H9 (cell line): ENCODE results near the gene PTPRH. TPM values are rescaled to one million over a fixed set of nuclear protein-coding genes. Genes with fewer than 3 reads are reported as not detected.

Experiments
- DNase-seq: peaks from one replicate; pipeline ENCODE4 v3.0.0-alpha.2; 2017
- H2AFZ ChIP-seq: one replicate; pipeline ENCODE4 v1.6.1; 2013; ENCODE audit warnings: mild to moderate bottlenecking, low read length, control low read depth, moderate library complexity
- H2AK5ac ChIP-seq: 2 replicates; pipeline ENCODE4 v1.6.1; 2013; ENCODE audit warnings: low read length, control low read depth, mixed read lengths; ENCODE audit not compliant: insufficient read length
- H2BK120ac ChIP-seq: one replicate; pipeline ENCODE4 v1.6.1; 2013; ENCODE audit warnings: low read depth, mild to moderate bottlenecking, low read length, control low read depth, inconsistent platforms; ENCODE audit not compliant: poor library complexity, severe bottlenecking
- H2BK12ac ChIP-seq: 2 replicates; pipeline ENCODE4 v1.6.1; 2013; ENCODE audit warnings: low read length, control low read depth, mixed read lengths, low read depth; ENCODE audit not compliant: insufficient read length
- H2BK15ac ChIP-seq: 2 replicates; pipeline ENCODE4 v1.6.1; 2013; ENCODE audit warnings: low read depth, low read length, control low read depth
- H2BK20ac ChIP-seq: one replicate; pipeline ENCODE4 v1.6.1; 2013; ENCODE audit warnings: low read depth, mild to moderate bottlenecking, low read length, control low read depth, inconsistent platforms; ENCODE audit not compliant: poor library complexity, severe bottlenecking
- H2BK5ac ChIP-seq: 2 replicates; pipeline ENCODE4 v1.6.1; 2013; ENCODE audit warnings: low read length, control low read depth, mixed read lengths; ENCODE audit not compliant: insufficient read length
- H3K14ac ChIP-seq: 2 replicates; pipeline ENCODE4 v1.6.1; 2013; ENCODE audit warnings: low read length, control low read depth; ENCODE audit not compliant: insufficient read depth
- H3K18ac ChIP-seq: 2 replicates; pipeline ENCODE4 v1.6.1; 2013; ENCODE audit warnings: low read depth, mild to moderate bottlenecking, mixed read lengths, low read length, control low read depth; ENCODE audit not compliant: insufficient read length
- H3K23ac ChIP-seq: 2 replicates; pipeline ENCODE4 v1.6.1; 2013; ENCODE audit warnings: low read length, control low read depth, mixed read lengths, low read depth; ENCODE audit not compliant: insufficient read length
- H3K23me2 ChIP-seq: 2 replicates; pipeline ENCODE4 v1.6.1; 2013; ENCODE audit warnings: low read depth, mild to moderate bottlenecking, mixed read lengths, low read length, control low read depth; ENCODE audit not compliant: insufficient read length, poor library complexity, severe bottlenecking
- H3K27ac ChIP-seq: 2 replicates; pipeline ENCODE4 v1.5.1; 2013; ENCODE audit warnings: low read length, control low read depth, mixed read lengths, low read depth; ENCODE audit not compliant: insufficient read length
- H3K27me3 ChIP-seq: 2 replicates; pipeline ENCODE4 v1.6.1; 2013; ENCODE audit warnings: low read length, control low read depth, inconsistent platforms; ENCODE audit not compliant: insufficient read depth
- H3K4ac ChIP-seq: 2 replicates; pipeline ENCODE4 v1.6.1; 2013; ENCODE audit warnings: low read depth, mild to moderate bottlenecking, control low read depth, inconsistent platforms, low read length, moderate library complexity
- H3K4me1 ChIP-seq: 2 replicates; pipeline ENCODE4 v1.6.1; 2013; ENCODE audit warnings: low read length, control low read depth, inconsistent platforms; ENCODE audit not compliant: insufficient read depth
- H3K4me2 ChIP-seq: 2 replicates; pipeline ENCODE4 v1.6.1; 2013; ENCODE audit warnings: low read length, control low read depth, mixed read lengths; ENCODE audit not compliant: insufficient read length, insufficient read depth
- H3K56ac ChIP-seq: 2 replicates; pipeline ENCODE4 v1.6.1; 2013; ENCODE audit warnings: low read depth, mild to moderate bottlenecking, mixed read lengths, low read length, control low read depth; ENCODE audit not compliant: insufficient read length
- H3K79me1 ChIP-seq: 2 replicates; pipeline ENCODE4 v1.6.1; 2013; ENCODE audit warnings: low read depth, mild to moderate bottlenecking, moderate library complexity, low read length, control low read depth, inconsistent platforms; ENCODE audit not compliant: insufficient read depth, poor library complexity, severe bottlenecking
- H3K79me2 ChIP-seq: 2 replicates; pipeline ENCODE4 v1.6.1; 2013; ENCODE audit warnings: low read length, control low read depth, inconsistent platforms; ENCODE audit not compliant: insufficient read depth
- H3K9ac ChIP-seq: 2 replicates; pipeline ENCODE4 v1.6.1; 2013; ENCODE audit warnings: low read length, control low read depth, mixed read lengths; ENCODE audit not compliant: insufficient read length; ENCODE audit errors: extremely low read depth
- H3K9me3 ChIP-seq: one replicate; pipeline ENCODE4 v1.6.1; 2013; ENCODE audit warnings: low read depth, low read length, inconsistent platforms; ENCODE audit not compliant: control insufficient read depth
- H3T11ph ChIP-seq: one replicate; pipeline ENCODE4 v1.6.1; 2013; ENCODE audit warnings: mild to moderate bottlenecking, low read length, control low read depth, inconsistent platforms
- H4K20me1 ChIP-seq: one replicate; pipeline ENCODE4 v1.6.1; 2013; ENCODE audit not compliant: control insufficient read depth, insufficient read length, insufficient read depth
- H4K5ac ChIP-seq: 2 replicates; pipeline ENCODE4 v1.6.1; 2013; ENCODE audit warnings: low read depth, mild to moderate bottlenecking, mixed read lengths, low read length, control low read depth; ENCODE audit not compliant: insufficient read length
- H4K8ac ChIP-seq: replicated peaks from 2 replicates; pipeline ENCODE4 v1.6.1; 2013; ENCODE audit warnings: low read length, control low read depth, mixed read lengths, low read depth; ENCODE audit not compliant: insufficient read length
- H4K91ac ChIP-seq: 2 replicates; pipeline ENCODE4 v1.6.1; 2013; ENCODE audit warnings: low read depth, mild to moderate bottlenecking, moderate library complexity, mixed read lengths, low read length, control low read depth; ENCODE audit not compliant: insufficient read length
- H3K27ac Mint-ChIP-seq, 3 experiments: 2 replicates in 2 of 3; 3 replicates in 1 of 3; pipeline ENCODE4 v1.8.0; 2020 to 2021; ENCODE audit warnings: mixed read lengths in 3 of 3, mild to moderate bottlenecking in 1 of 3, moderate library complexity in 1 of 3
- H3K27me3 Mint-ChIP-seq: 2 replicates; pipeline ENCODE4 v1.8.0; 2021; ENCODE audit warnings: low read depth, mild to moderate bottlenecking, moderate library complexity, mixed read lengths
- H3K36me3 Mint-ChIP-seq, 3 experiments: 2 replicates in 2 of 3; 3 replicates in 1 of 3; pipeline ENCODE4 v1.8.0; 2020 to 2021; ENCODE audit warnings: low read depth in 3 of 3, mixed read lengths in 3 of 3; ENCODE audit not compliant: insufficient read depth in 1 of 3
- H3K4me1 Mint-ChIP-seq, 2 experiments: 2 replicates each; pipeline ENCODE4 v1.8.0; 2020; ENCODE audit warnings: mixed read lengths in 2 of 2
- H3K4me3 Mint-ChIP-seq, 2 experiments: 2 replicates in 1 of 2; 3 replicates in 1 of 2; pipeline ENCODE4 v1.8.0; 2020 to 2021; ENCODE audit warnings: mild to moderate bottlenecking in 2 of 2, mixed read lengths in 2 of 2, moderate library complexity in 1 of 2
- H3K9me3 Mint-ChIP-seq, 2 experiments: 2 replicates in 1 of 2; 3 replicates in 1 of 2; pipeline ENCODE4 v1.8.0; 2020; ENCODE audit warnings: mild to moderate bottlenecking in 2 of 2, mixed read lengths in 2 of 2, moderate library complexity in 1 of 2
- CTCF ChIP-seq: fragments of 200-600 bp; sonication (generic); conservative IDR thresholded peaks from 3 replicates; pipeline ENCODE4 v1.8.0; 2021; ENCODE audit warnings: antibody characterized with exemption, mild to moderate bottlenecking
- WGBS: extraction: QIAGEN DNeasy Blood & Tissue Kit; methylation state at CpG from one replicate; pipeline ENCODE4 v1.1.7; 2013; ENCODE audit warnings: missing lambda C conversion rate, low lambda C conversion rate, mixed read lengths; ENCODE audit not compliant: insufficient read length; ENCODE audit errors: extremely low coverage; 5-methylcytosine and 5-hydroxymethylcytosine counted together
- total RNA-seq: library from RNA; stranded (reverse); gene quantifications from 2 replicates; pipeline ENCODE4 v1.2.1, GENCODE V29; 2021

Gene PTPRH
- total RNA-seq, 1 experiment from 2014 or later = 0.24 TPM

GRCh38 chr19:55171440-55171839, 37.9 kb downstream of the PTPRH start:
- Mint-ChIP-seq H3K4me1 (peaks cover 29 to 41% of the 10 kb centered on the region in 2 experiments), H3K4me3 (peak overlapping the region in 1 of 2 experiments; percentile 54; a peak in 2 of 5 replicates), H3K9me3 (peaks cover 0 to 8% of the 10 kb centered on the region in 2 experiments; a peak in 3 of 5 replicates), H3K27ac (no peak overlapping the region), H3K27me3 (peaks cover 71% of the 10 kb centered on the region), H3K36me3 (no peaks in the 10 kb centered on the region)
- H2BK15ac ChIP-seq = no peak overlapping the region
- H4K8ac ChIP-seq = no peak overlapping the region
- H3K27ac ChIP-seq = no peak overlapping the region
- H3T11ph ChIP-seq = no peak overlapping the region
- no peak overlapping the region for H3K4ac ChIP-seq
- H3K23me2 ChIP-seq = peaks cover 27% of the 10 kb centered on the region
- H3K14ac ChIP-seq = no peak overlapping the region
- no peak overlapping the region for H3K18ac ChIP-seq
- H4K5ac ChIP-seq = no peak overlapping the region
- H2BK5ac ChIP-seq = no peak overlapping the region
- no peaks in the 10 kb centered on the region for H3K9me3 ChIP-seq
- no peak overlapping the region for H3K9ac ChIP-seq
- no peak overlapping the region for H3K4me2 ChIP-seq
- TF ChIP-seq CTCF = no peak
- peaks cover 2% of the 10 kb centered on the region; the same call in 1 of the 2 replicates for H3K4me1 ChIP-seq
- no peak overlapping the region for H2BK20ac ChIP-seq
- no peaks in the 10 kb centered on the region for H3K79me2 ChIP-seq
- WGBS = no CpG with 5 or more reads among the region's 5 CpGs
- H3K23ac ChIP-seq = no peak overlapping the region
- H4K20me1 ChIP-seq = no peaks in the 10 kb centered on the region
- no peak overlapping the region for H2AK5ac ChIP-seq
- H3K56ac ChIP-seq = no peak overlapping the region
- no peak overlapping the region for H2BK12ac ChIP-seq
- H2AFZ ChIP-seq = no peak overlapping the region
- H3K79me1 ChIP-seq = no peaks in the 10 kb centered on the region
- no peak overlapping the region for H2BK120ac ChIP-seq
- H4K91ac ChIP-seq = no peak overlapping the region
- no peak for DNase-seq
- no peaks in the 10 kb centered on the region; the same call in 1 of the 2 replicates for H3K27me3 ChIP-seq
